ENCODE measurements around the gene TRIM10. TPM values are rescaled to one million over a fixed set of nuclear protein-coding genes. Genes with fewer than 3 reads are reported as not detected.

The TRIM10 gene
- total RNA-seq, 6 experiments from 2014 or later: 0.74 to 2.4 (median 1.4) TPM

DNA sequence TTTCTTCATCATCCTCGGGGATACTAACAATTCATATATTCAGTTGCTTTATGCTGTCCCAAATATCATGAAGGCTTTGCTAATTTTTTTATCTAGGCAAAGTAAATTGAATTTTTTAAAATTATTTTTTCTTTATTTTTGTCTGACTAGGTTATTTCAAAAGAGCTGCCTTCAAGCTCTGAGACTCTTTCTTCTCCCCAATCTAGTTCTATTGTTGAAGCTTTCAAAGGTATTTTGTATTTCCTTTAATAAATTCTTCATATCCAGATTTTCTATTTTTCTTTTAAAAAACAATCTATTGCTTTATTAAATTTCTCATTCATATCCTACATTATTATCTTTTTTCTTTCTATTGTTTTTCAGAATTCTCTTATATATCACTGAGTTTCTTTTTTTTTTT lies 19.1 kb upstream of the TRIM10 start:
- TF ChIP-seq POLR2A (IDR thresholded peaks at IDR 0.05): no peak
- TF ChIP-seq, protein P1, sequence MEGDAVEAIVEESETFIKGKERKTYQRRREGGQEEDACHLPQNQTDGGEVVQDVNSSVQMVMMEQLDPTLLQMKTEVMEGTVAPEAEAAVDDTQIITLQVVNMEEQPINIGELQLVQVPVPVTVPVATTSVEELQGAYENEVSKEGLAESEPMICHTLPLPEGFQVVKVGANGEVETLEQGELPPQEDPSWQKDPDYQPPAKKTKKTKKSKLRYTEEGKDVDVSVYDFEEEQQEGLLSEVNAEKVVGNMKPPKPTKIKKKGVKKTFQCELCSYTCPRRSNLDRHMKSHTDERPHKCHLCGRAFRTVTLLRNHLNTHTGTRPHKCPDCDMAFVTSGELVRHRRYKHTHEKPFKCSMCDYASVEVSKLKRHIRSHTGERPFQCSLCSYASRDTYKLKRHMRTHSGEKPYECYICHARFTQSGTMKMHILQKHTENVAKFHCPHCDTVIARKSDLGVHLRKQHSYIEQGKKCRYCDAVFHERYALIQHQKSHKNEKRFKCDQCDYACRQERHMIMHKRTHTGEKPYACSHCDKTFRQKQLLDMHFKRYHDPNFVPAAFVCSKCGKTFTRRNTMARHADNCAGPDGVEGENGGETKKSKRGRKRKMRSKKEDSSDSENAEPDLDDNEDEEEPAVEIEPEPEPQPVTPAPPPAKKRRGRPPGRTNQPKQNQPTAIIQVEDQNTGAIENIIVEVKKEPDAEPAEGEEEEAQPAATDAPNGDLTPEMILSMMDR (IDR thresholded peaks at IDR 0.05): no peak
- no peaks in the 10 kb centered on the region for H3K9me3 ChIP-seq
- no peaks in the 10 kb centered on the region for H3K27me3 ChIP-seq
- H3K4me1 ChIP-seq: peaks cover 0 to 3% (median 0%) of the 10 kb centered on the region in 4 donors
- ATAC-seq: no peak
- WGBS (ENCODE audit: insufficient coverage, low coverage, low lambda C conversion rate, missing lambda C conversion rate): 80% methylated on average over 1 of the region's 1 CpG
- no peak overlapping the region for H3K4me3 ChIP-seq
- intact Hi-C loops (cut with DNase I): no loop called here
- no peak for DNase-seq
- peaks cover 0 to under 1% (median 0%) of the 10 kb centered on the region in 4 donors for H3K36me3 ChIP-seq
- H3K27ac ChIP-seq: no peak overlapping the region

- Histone ChIP-seq H3K27ac (no peak overlapping the region), H3K9me3 (no peaks in the 10 kb centered on the region), H3K36me3 (no peaks in the 10 kb centered on the region), H3K4me1 (peaks cover 0 to 3% (median 0%) of the 10 kb centered on the region in 4 donors), H3K27me3 (no peaks in the 10 kb centered on the region), H3K4me3 (no peak overlapping the region)
- intact Hi-C loops (cut with DNase I): no loop called here
- 24% methylated on average over 1 of the region's 1 CpG for WGBS (ENCODE audit: insufficient coverage, low coverage, low lambda C conversion rate, missing lambda C conversion rate)
- TF ChIP-seq, protein P1 (IDR thresholded peaks at IDR 0.05): no peak
- no peak for TF ChIP-seq POLR2A (IDR thresholded peaks at IDR 0.05)
- ATAC-seq: peak in 2 of 4 donors; percentile 39 to 43
- DNase-seq: no peak
These were observed 17.8 kb upstream of the TRIM10 start for GRCh38 chr6:30178837-30179236.

- no peaks in the 10 kb centered on the region for H3K27me3 ChIP-seq
- 90% methylated on average over 2 of the region's 2 CpGs for WGBS (ENCODE audit: insufficient coverage, low coverage, low lambda C conversion rate, missing lambda C conversion rate)
- H3K9me3 ChIP-seq: no peaks in the 10 kb centered on the region
- DNase-seq: no peak
- no peak overlapping the region for H3K27ac ChIP-seq
- TF ChIP-seq POLR2A (IDR thresholded peaks at IDR 0.05): no peak
- TF ChIP-seq, protein P1 (IDR thresholded peaks at IDR 0.05): no peak
- peaks cover 0 to 3% (median 0%) of the 10 kb centered on the region in 4 donors for H3K4me1 ChIP-seq
- no peaks in the 10 kb centered on the region for H3K36me3 ChIP-seq
- ATAC-seq: no peak
- intact Hi-C loops (cut with DNase I): no loop called here
- no peak overlapping the region for H3K4me3 ChIP-seq
These were observed 14.8 kb upstream of the TRIM10 start for GRCh38 chr6:30175765-30176164.

DNA sequence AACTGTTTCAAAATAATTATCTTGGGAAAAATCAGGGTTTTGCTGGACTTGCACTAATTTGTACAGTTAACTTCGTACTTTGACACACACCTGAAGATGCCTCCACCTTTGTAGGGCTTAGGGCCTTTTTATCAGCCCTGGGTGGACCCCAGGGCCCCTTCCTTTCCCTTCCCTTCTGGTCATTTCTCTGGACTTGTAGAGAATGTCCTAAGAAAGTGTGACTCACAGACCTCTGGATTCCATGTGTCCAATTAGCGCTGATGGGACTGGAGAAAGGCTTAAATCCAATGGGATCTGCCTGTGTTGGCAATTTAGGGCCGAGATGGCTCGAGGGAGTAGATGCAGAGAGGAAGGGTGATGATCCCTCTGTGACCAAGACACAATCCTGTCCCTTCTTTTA lies 11.7 kb upstream of the TRIM10 start:
- Histone ChIP-seq H3K27ac (no peak overlapping the region), H3K4me3 (no peak overlapping the region), H3K27me3 (no peaks in the 10 kb centered on the region), H3K4me1 (no peaks in the 10 kb centered on the region), H3K36me3 (no peaks in the 10 kb centered on the region), H3K9me3 (no peaks in the 10 kb centered on the region)
- ATAC-seq (no peak), DNase-seq (no peak)
- intact Hi-C loops (cut with DNase I): no loop called here
- WGBS (ENCODE audit: insufficient coverage, low coverage, low lambda C conversion rate, missing lambda C conversion rate): 84% methylated on average over 4 of the region's 4 CpGs
- no peak for TF ChIP-seq POLR2A (IDR thresholded peaks at IDR 0.05)
- TF ChIP-seq, protein P1 (IDR thresholded peaks at IDR 0.05): no peak

All from right lobe of liver (tissue), 6 donors.